HepG2 (cell line): ENCODE results near the gene MGLL. TPM values are rescaled to one million over a fixed set of nuclear protein-coding genes. Genes with fewer than 3 reads are reported as not detected.

Source experiments
- ATAC-seq: fragments of 200-7000 bp; cut with Tn5 transposase; 3 replicates; pipeline ENCODE4 v1.9.1; 2020; ENCODE audit warnings: mild to moderate bottlenecking, moderate library complexity
- BruUV-seq: library from RNA; stranded (reverse); fragments of 400-500 nt; replicated peaks from 2 replicates; lab custom pipeline; 2021; lab: Mats Ljungman, UMichigan
- CTCF ChIA-PET: fragments of 300-600 bp; formaldehyde crosslinking; extraction: SDS; loops from one replicate; lab custom pipeline; 2021; ENCODE audit warnings: low total read pairs, inconsistent platforms, low intra/inter-chr PET ratio; lab: Yijun Ruan, JAX
- POLR2A ChIA-PET: fragments of 350-600 bp; sonication (Branson Sonifier 250); formaldehyde crosslinking; loops from one replicate; lab custom pipeline; 2020; ENCODE audit warnings: antibody characterized with exemption, inconsistent platforms; lab: Yijun Ruan, JAX
- DNase-seq: peaks from one replicate; pipeline ENCODE4 v3.0.0-alpha.2; 2015; ENCODE audit warnings: low spot score
- FAIRE-seq: peaks from 3 replicates; lab custom pipeline; 2011; peaks lifted over from hg19 to GRCh38; lab: Jason Lieb, UNC
- H2AFZ ChIP-seq: one replicate; pipeline ENCODE4 v1.6.1; 2011; ENCODE audit warnings: low read length, inconsistent platforms
- H3K27ac ChIP-seq: fragments of 300-600 bp; 3 replicates; pipeline ENCODE4 v1.8.0; 2011; ENCODE audit warnings: mixed run types, mild to moderate bottlenecking, mixed read lengths, low read length, inconsistent platforms; ENCODE audit not compliant: insufficient read depth; ENCODE audit errors: extremely low read length
- H3K27me3 ChIP-seq, 2 experiments: fragments of 200-600 bp in 1 of 2; 2 replicates in 1 of 2; 3 replicates in 1 of 2; pipeline versions ENCODE4 v1.6.0 to v1.8.0; 2011; ENCODE audit warnings: low read length in 2 of 2, mild to moderate bottlenecking in 2 of 2, moderate library complexity in 2 of 2, inconsistent platforms in 1 of 2; ENCODE audit not compliant: insufficient read depth in 2 of 2, control insufficient read depth in 1 of 2
- H3K36me3 ChIP-seq, 2 experiments: fragments of 200-600 bp in 1 of 2; replicated peaks in 1 of 2; 2 replicates in 1 of 2; 3 replicates in 1 of 2; pipeline versions ENCODE4 v1.5.1 to v1.8.0; 2011; ENCODE audit warnings: low read length in 2 of 2, inconsistent platforms in 1 of 2; ENCODE audit not compliant: insufficient read depth in 2 of 2, control insufficient read depth in 1 of 2
- H3K4me1 ChIP-seq: 2 replicates; pipeline ENCODE4 v1.5.1; 2012; ENCODE audit warnings: low read length, inconsistent platforms; ENCODE audit not compliant: insufficient read depth
- H3K4me2 ChIP-seq: 2 replicates; pipeline ENCODE4 v1.6.0; 2011; ENCODE audit warnings: low read depth, low read length, inconsistent platforms
- H3K4me3 ChIP-seq, 3 experiments: fragments of 200-600 bp in 1 of 3; sonication (generic), shearing (Covaris generic) in 1 of 3; replicated peaks in 1 of 3; 2 replicates each; pipeline ENCODE4 v1.5.1; 2011 to 2016; ENCODE audit warnings: low read length in 3 of 3, inconsistent platforms in 2 of 3, low read depth in 2 of 3, mild to moderate bottlenecking in 2 of 3, control low read depth in 1 of 3, mixed read lengths in 1 of 3; ENCODE audit not compliant: insufficient read depth in 1 of 3
- H3K79me2 ChIP-seq: one replicate; pipeline ENCODE4 v1.6.1; 2011; ENCODE audit warnings: low read length, inconsistent platforms; ENCODE audit not compliant: insufficient read depth
- H3K9ac ChIP-seq: 2 replicates; pipeline ENCODE4 v1.6.0; 2011; ENCODE audit warnings: mild to moderate bottlenecking, low read depth, low read length, inconsistent platforms; ENCODE audit not compliant: insufficient read depth
- H3K9me3 ChIP-seq: 2 replicates; pipeline ENCODE4 v1.5.1; 2012; ENCODE audit warnings: mild to moderate bottlenecking, low read length
- H4K20me1 ChIP-seq: 2 replicates; pipeline ENCODE4 v1.6.0; 2011; ENCODE audit warnings: inconsistent platforms, mild to moderate bottlenecking, low read length, moderate library complexity; ENCODE audit not compliant: insufficient read depth
- FOXC1 ChIP-seq: sonication (generic); formaldehyde crosslinking; IDR thresholded peaks from 2 replicates; pipeline ENCODE4 v1.8.0; 2022; ENCODE audit warnings: mild to moderate bottlenecking, missing genetic modification reagents, borderline replicate concordance
- HES4 ChIP-seq: sonication (generic); formaldehyde crosslinking; IDR thresholded peaks from 2 replicates; pipeline ENCODE4 v1.9.0; 2021; ENCODE audit warnings: mild to moderate bottlenecking, missing genetic modification reagents, borderline replicate concordance
- KDM4B ChIP-seq: sonication (generic); formaldehyde crosslinking; IDR thresholded peaks from 2 replicates; pipeline ENCODE4 v1.4.0; 2020; ENCODE audit warnings: missing genetic modification reagents
- MYNN ChIP-seq: sonication (generic); formaldehyde crosslinking; IDR thresholded peaks from 2 replicates; pipeline ENCODE4 v1.4.0; 2020; ENCODE audit warnings: mild to moderate bottlenecking, low read depth, missing genetic modification reagents
- ZNF768 ChIP-seq: sonication (generic); formaldehyde crosslinking; IDR thresholded peaks from 2 replicates; pipeline ENCODE4 v1.4.0; 2020; ENCODE audit warnings: missing genetic modification reagents
- WGBS: methylation state at CpG from one replicate; pipeline ENCODE4 v1.1.6; 2017; ENCODE audit warnings: low lambda C conversion rate; 5-methylcytosine and 5-hydroxymethylcytosine counted together
- in situ Hi-C: cut with HindIII; loops from 2 replicates; pipeline ENCODE4 v1.10.0; 2017; ENCODE audit warnings: low pct_unique_long_range_greater_than_20kb; ENCODE audit not compliant: extremely low pct_ligation_motif_present
- intact Hi-C: fragments of 100-400 bp; cut with micrococcal nuclease; formaldehyde crosslinking; loops from one replicate; pipeline ENCODE4 v1.10.0; 2022; ENCODE audit not compliant: unreplicated experiment
- polyA plus RNA-seq, 8 experiments: library from polyadenylated mRNA; depleted of rRNA in 3 of 8; stranded (reverse) in 7 of 8; unstranded in 1 of 8; fragments of >200 nt; fragmentation: Illumina TruSeq in 4 of 8; extraction: Trizol in 4 of 8; gene quantifications; 2 replicates each; pipeline versions ENCODE4 v1.2.1 to v1.2.3, GENCODE V29; 2011 to 2016; ENCODE audit warnings: low read depth in 4 of 8, missing spikeins in 1 of 8, mixed read lengths in 1 of 8; ENCODE audit not compliant: insufficient read depth in 1 of 8
- total RNA-seq, 5 experiments: library from RNA; depleted of rRNA; stranded (reverse); fragments of >200 nt; fragmentation: Illumina TruSeq; extraction: Trizol; gene quantifications; 2 replicates each; pipeline ENCODE4 v1.2.3, GENCODE V29; 2016; ENCODE audit warnings: low read depth in 1 of 5
- TF ChIP-seq, protein P1 (sequence below): sonication (generic); formaldehyde crosslinking; IDR thresholded peaks from 2 replicates; pipeline ENCODE4 v1.4.0; 2020; ENCODE audit warnings: missing genetic modification reagents

MGLL gene
- total and polyA plus RNA-seq, 2 of the 13 experiments (the other 11 are each of a cell fraction or from before 2014, with no cell fraction given): not detected

DNA sequence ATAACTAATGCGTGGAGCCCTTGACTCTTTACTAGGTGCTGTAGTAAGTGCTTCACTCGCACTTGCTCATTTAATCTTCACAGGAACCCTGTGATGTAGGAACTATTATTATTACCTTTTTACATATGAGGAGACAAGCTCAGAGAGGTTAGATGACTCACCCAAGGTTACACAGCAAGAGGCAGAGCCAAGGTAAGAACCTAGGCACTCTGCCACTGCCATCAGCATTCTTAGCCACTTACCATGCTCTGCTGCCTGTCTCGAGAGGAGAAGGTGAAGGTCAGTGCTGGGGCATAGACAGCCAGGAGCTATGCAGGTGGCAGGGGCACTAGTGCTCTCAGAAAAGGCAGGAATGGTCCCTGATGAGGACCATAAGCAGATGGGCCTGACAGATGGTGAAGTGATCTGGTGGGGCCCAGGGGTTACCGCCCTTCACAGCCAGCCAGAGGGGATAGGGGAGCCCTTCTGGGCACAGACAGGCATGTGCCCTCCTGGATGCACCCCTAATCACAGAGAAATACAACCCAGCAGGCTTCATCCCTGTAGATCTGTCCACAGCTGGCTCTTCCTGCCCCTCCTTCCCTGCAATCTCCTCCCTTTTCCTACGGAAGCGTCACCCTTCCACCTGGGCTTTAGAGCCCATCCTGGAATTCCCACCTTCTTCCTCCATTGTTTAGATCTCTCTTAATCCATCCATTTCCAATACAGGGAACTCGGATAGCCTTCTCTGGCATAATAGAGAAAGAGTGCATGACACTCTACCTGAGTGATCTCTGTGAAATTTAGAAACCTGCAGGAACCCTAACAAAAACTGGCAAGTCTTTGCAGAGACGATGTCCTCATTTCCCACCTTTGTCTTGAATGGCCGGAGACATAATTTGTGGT, 122.7 kb downstream of the MGLL start:
- H3K27me3 ChIP-seq: peaks cover 0 to 2% of the 10 kb centered on the region in 2 experiments; a peak in 2 of 5 replicates
- DNase-seq (no peak), FAIRE-seq (no peak), ATAC-seq (no peak)
- in situ Hi-C loops (no loop called here), intact Hi-C loops (loop anchor here (10.0 kb wide), 2 partner anchors 105 to 135 kb away; partner anchors contain the start of genes MCM2 and TPRA1)
- H3K79me2 ChIP-seq: no peaks in the 10 kb centered on the region
- BruUV-seq: no TSS peak
- POLR2A ChIA-PET: no interaction called here
- H3K4me3 ChIP-seq: no peak overlapping the region
- H2AFZ ChIP-seq: no peak overlapping the region
- TF ChIP-seq, protein P1, sequence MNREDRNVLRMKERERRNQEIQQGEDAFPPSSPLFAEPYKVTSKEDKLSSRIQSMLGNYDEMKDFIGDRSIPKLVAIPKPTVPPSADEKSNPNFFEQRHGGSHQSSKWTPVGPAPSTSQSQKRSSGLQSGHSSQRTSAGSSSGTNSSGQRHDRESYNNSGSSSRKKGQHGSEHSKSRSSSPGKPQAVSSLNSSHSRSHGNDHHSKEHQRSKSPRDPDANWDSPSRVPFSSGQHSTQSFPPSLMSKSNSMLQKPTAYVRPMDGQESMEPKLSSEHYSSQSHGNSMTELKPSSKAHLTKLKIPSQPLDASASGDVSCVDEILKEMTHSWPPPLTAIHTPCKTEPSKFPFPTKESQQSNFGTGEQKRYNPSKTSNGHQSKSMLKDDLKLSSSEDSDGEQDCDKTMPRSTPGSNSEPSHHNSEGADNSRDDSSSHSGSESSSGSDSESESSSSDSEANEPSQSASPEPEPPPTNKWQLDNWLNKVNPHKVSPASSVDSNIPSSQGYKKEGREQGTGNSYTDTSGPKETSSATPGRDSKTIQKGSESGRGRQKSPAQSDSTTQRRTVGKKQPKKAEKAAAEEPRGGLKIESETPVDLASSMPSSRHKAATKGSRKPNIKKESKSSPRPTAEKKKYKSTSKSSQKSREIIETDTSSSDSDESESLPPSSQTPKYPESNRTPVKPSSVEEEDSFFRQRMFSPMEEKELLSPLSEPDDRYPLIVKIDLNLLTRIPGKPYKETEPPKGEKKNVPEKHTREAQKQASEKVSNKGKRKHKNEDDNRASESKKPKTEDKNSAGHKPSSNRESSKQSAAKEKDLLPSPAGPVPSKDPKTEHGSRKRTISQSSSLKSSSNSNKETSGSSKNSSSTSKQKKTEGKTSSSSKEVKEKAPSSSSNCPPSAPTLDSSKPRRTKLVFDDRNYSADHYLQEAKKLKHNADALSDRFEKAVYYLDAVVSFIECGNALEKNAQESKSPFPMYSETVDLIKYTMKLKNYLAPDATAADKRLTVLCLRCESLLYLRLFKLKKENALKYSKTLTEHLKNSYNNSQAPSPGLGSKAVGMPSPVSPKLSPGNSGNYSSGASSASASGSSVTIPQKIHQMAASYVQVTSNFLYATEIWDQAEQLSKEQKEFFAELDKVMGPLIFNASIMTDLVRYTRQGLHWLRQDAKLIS (CRISPR knock-in tag): no peak
- TF ChIP-seq HES4 (CRISPR knock-in tag) (no peak), MYNN (CRISPR knock-in tag) (no peak), ZNF768 (peak; percentile 35; the same call in 1 of the 2 replicates), FOXC1 (no peak), KDM4B (CRISPR knock-in tag) (no peak)
- TF ChIP-seq, all 625 proteins: peak for 1
- Histone ChIP-seq H3K27ac (no peak overlapping the region), H3K9ac (no peak overlapping the region), H4K20me1 (no peaks in the 10 kb centered on the region), H3K4me1 (peaks cover 12% of the 10 kb centered on the region), H3K4me2 (no peak overlapping the region), H3K36me3 (no peaks in the 10 kb centered on the region), H3K9me3 (no peaks in the 10 kb centered on the region)
- CTCF ChIA-PET: no interaction called here
- 37% methylated on average over 9 of the region's 9 CpGs for WGBS
